Fibroblast of peridontal ligament (primary cell): Measurements from ENCODE around the gene EIF2D.
"Not testable (repeated sequence)": the region's sequence is repeated elsewhere in the genome, so short reads cannot be mapped to it uniquely, and the experiment has no call there.

Source experiments
- DNase-seq: peaks from one replicate; pipeline ENCODE4 v3.0.0-alpha.2; 2010; ENCODE audit errors: extremely low read depth

The EIF2D gene

DNA sequence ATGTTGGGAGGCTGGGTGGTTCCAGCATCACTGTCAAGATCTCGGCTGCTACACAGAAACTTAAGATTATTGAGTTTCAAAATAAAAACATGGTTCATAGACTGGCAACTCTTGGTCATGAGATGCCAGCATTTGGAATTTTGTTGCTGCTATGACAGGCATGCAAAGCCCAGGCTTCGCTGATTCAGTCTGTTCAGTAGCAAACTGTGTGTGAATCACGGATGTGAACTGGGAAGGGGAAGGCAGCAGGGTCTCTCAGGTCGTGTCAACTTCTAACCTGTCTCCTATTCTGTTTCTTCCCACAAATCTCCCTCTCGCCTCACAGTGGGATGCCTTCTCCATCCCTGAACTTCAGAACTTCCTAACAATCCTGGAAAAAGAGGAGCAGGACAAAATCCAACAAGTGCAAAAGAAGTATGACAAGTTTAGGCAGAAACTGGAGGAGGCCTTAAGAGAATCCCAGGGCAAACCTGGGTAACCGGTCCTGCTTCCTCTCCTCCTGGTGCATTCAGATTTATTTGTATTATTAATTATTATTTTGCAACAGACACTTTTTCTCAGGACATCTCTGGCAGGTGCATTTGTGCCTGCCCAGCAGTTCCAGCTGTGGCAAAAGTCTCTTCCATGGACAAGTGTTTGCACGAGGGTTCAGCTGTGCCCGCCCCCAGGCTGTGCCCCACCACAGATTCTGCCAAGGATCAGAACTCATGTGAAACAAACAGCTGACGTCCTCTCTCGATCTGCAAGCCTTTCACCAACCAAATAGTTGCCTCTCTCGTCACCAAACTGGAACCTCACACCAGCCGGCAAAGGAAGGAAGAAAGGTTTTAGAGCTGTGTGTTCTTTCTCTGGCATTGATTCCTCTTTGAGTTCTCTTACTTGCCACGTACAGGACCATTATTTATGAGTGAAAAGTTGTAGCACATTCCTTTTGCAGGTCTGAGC lies 25.5 kb downstream of the EIF2D start:
- DNase-seq = no peak

- DNase-seq = no peak
Observed at GRCh38 chr1:206584683-206585082, 27.6 kb downstream of the EIF2D start.

DNA sequence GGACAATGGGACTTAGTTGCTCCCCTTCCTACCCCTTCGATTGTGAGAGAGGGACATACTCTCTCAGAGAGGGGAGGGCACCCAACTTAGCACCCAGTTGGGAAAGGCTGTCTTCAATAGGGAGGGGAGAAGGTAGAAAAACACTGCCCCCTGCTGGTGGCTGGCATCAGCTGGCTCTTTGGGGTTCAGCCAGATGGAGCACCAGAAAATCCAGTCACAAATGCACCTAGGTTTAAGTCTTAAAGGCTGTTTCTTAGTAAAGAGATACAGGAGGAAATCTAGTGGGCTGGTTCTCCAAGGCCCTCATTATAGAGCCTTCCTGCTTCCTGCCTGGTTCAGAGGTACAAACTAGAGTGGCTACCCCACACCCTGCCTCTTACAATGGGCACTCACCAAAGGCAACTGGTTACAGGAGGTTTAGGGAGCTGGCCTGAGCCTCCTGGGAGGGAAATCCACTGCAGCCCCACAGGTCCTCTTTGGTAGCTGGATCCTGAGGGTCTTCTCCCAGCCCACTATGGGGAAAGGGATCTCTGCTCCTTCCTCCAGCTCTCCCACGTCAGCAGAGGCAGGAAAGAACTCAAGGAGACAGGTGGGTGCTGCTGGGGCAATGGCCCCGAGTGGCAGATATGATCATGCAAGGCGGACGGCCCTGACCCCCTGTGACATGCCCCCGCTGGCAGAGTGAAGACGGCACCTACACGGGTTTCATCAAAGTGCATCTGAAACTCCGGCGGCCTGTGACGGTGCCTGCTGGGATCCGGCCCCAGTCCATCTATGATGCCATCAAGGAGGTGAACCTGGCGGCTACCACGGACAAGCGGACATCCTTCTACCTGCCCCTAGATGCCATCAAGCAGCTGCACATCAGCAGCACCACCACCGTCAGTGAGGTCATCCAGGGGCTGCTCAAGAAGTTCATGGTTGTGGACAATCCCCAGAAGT lies 28.3 kb downstream of the EIF2D start:
- DNase-seq = peak; percentile 74

DNA sequence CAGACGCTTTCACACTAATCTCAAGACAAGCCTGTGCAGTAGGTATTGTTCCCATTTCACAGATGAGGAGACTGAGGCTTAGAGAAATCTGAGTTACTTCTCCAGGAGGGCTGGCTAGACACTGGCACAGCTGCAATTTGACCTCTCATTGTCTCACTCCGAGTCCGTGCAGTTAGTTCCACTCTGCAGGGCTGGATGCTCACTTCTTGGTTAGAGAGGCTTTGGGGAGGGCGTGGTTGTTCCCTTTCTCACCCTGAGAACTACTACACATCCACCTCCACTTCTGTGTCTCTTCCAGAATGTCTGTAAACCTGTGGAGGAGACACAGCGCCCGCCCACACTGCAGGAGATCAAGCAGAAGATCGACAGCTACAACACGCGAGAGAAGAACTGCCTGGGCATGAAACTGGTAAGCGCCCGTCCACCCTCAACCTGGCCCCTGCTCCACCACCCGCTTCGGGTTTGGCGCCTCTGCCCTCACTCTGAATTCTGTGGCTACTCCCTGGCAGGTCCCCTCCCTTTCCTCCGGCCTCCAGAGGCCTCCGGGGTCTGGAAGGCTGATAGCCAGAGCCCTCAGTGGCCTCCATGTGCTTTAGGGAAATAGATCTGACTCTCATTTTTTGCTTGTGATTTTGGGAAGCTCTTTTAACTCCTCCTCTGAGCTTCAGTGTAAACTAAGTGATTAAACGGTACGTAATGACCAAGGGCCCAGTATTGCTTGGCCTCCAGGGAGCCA lies 29.1 kb downstream of the EIF2D start:
- DNase-seq = no peak

DNA sequence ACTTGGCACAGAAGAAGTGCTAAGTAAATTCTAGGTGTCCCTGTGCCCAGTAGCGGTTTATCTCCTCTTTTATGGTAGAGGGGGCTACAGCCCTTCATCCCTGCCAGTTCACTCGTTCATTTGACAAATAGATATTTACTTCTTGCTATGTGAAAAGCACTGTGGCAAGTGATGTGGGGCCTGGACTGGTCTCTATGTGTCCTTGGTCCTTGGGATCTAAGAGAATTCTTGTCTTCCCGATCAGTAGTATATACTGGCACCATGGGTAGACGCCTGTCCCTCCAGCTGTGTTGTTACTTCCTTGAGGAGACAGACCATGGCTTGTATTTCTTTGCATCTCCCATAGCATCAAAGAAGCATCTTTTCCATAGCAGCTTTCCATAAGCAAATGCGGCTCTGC lies 29.7 kb downstream of the EIF2D start:
- no peak for DNase-seq

DNA sequence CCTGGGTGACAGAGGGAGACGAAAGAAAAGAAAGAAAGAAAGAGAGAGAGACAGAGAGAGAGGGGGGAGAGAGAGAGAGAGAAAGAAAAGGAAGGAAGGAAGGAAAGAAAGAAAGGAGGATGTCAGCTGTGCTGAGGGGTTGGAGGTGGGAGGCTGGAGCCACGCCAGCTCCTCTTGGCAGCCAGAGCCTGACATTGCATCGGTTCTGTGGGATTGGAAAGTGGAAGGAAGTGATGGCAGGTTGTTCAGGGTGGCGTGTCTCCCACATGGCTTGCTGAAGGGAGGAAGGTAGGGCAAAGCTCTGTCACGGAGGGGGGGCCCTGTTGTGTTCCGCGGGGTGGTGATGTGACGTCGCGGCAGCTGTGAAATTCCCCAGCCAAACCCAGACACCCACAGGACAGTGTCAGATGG lies 30.7 kb downstream of the EIF2D start:
- no peak for DNase-seq

- not testable (repeated sequence) for DNase-seq
Observed at GRCh38 chr1:206581114-206581497, 31.2 kb downstream of the EIF2D start.

- no peak for DNase-seq
Observed at GRCh38 chr1:206580438-206581113, 31.7 kb downstream of the EIF2D start.

DNA sequence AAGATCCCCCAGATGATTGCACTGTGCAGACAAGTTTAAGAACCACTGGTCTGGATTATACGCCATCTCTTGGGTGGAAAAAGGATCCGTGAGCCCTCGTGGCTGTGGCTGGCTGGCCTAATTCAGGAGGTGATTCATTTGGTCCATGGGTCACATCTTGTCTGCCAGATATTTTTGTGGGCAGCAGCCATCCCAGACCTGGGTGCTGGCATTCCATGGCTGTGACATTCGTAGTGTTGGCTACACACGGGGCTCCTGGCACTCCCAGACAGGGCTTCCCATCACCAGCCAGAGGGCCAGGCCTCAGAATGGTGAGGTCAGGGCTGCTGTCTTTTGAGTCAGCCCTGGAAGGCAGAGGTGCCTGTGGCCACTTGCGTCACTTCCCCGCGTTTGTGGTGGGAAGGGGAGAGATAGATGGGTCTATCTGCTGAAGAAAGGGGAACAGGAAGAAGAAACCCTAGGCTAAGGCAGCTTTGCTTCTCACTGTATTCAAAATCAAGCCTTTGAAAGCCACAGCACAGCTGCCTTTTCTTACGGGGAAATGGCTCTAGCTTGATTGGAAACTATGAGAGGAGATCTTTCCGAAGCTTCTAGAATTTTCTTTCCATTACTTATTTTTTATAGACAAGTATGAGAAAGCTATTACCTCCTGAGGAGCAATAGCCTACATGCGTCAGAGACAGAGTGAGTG lies 32.4 kb downstream of the EIF2D start:
- DNase-seq = peak; percentile 38

GRCh38 chr1:206578978-206579374 lies 33.3 kb downstream of the EIF2D start:
- DNase-seq = no peak

DNA sequence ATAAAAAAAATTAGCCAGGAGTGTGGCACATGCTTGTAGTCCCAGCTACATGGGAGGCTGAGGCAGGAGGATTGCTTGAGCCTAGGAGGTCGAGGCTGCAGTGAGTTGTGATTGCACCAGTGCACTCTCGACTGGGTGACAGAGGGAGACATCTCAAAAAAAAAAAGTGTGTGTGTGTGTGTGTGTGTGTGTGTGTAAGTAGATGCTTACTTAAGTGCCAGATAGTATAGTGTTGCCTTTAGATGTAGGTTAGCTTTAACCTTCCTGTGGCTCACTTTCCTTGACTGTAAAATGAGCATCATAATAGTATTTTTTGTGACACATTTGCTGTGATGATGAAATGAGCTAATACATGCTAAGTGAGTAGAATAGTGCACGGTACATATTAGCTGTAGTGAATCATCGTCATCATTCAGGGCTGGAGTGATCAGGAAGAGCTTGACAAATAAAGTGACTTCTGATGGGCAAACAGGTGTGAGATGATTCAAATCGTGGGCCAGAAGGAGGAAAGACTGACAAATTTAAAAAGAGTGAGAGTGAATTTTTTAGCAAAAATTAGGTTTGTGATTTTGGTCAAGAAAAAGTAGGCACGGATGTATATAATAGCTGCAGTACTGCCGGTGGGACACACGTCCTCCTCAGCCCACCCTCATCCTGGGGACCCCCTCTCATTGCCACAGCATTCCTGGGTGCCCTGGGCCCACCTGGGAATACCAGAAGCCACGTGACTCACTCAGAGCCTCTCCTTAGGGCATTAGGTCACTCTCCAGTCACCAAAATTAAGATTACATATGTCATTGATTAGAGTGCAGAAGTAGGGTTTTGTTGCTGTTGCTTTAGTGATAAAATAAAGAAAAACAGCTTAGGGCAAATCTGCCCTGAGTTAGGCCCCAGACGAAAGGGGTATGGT lies 33.9 kb downstream of the EIF2D start:
- DNase-seq = no peak

DNA sequence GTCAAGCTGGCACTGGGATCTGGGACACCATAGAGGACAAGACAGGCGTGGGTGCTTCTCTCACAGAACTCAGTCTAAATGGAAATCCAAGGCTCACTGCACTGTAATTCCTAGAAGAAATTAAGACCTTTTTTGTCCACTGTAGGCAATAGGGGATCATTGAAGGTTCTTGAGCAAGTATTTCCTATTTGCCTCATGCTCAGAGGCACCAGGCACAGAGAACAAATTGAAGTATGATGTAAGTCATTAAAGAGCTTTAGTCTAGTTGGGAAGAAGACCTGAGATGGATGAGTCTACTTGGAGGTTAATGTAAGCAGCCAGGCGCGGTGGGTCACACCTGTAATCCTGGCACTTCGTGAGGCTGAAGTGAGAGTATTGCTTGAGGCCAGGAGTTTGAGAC lies 34.6 kb downstream of the EIF2D start:
- no peak for DNase-seq

GRCh38 chr1:206575894-206576737 lies 36.1 kb downstream of the EIF2D start:
- no peak for DNase-seq

- peak; percentile 79 for DNase-seq
Observed at GRCh38 chr1:206575165-206575893, 36.9 kb downstream of the EIF2D start.

DNA sequence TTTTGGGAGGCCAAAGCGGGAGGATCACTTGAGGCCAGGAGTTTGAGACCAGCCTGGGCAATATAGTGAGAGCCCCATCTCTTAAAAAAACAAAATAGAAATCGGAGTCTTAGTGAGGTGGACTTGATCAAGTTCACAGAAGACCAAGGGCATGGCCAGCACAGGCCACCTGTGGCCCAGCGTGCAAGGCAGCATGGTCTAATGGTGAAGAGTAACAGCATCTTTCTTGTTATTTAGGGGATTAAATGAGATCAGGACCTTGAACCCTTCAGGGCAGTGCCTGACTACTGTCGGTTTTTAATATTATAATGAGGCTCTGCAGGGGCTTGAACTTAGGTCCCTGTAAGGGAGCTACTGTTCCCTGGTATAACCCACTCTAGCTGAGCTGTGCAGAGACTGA lies 38.5 kb downstream of the EIF2D start:
- DNase-seq = no peak

DNA sequence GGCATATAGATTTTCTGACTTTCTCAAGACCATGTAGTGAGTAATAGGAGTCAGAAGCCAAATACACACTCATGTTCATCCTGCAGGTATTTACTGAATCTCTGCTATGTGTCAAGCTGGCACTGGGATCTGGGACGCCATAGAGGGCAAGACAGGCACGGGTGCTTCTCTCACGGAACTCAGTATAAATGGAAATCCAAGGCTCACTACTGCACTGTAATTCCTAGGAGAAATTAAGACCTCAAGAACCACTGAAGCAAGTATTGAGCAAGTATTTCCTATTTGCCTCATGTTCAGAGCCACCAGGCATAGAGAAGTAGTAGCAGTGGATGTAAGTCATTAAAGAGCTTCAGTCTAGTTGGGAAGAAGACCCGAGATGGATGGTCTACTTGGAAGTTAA lies 38.9 kb downstream of the EIF2D start:
- no peak for DNase-seq

DNA sequence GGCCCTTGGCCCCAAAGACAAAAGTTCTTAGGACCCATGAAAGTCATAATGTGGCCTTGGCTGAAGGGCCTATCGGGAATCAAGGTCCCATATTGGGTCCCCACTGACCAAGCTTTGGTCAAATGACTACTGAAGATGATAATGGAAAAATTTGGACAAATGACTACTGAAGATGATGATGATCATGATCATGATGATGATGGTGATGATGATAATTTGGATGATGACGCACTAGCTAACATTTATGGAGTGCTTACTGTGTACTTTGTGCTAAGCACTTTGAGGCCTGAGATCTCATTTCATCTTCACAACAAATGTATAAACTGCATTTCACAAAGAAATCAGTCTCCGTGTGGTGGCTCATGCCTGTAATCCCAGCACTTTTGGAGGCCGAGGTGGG lies 39.4 kb downstream of the EIF2D start:
- DNase-seq = no peak

DNA sequence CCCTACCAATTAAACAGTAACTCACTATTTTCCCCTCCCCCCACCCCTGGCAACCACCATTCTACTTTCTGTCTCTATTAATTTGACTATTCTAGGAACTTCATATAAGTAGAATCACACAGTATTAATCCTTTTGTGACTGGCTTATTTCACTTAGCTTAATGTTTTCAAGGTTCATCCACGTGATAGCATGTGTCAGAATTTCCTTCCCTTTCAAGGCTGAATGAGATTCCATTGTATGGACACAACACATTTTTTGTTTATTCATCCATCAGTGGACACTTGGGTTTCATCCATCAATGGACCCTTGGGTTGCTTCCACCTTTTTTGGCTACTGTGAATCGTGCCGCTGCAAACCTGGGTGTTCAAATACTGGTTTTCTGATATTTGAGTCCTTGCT lies 41.7 kb downstream of the EIF2D start:
- no peak for DNase-seq
